Right forelimb (tissue), 1 donor: Measurements from ENCODE around the gene LRRC3C.

Experiments used
- DNase-seq: peaks from one replicate; pipeline ENCODE4 v3.0.0-alpha.2; 2018

LRRC3C gene

GRCh38 chr17:39981207-39981741, 53.7 kb downstream of the LRRC3C start:
- no peak for DNase-seq

DNA sequence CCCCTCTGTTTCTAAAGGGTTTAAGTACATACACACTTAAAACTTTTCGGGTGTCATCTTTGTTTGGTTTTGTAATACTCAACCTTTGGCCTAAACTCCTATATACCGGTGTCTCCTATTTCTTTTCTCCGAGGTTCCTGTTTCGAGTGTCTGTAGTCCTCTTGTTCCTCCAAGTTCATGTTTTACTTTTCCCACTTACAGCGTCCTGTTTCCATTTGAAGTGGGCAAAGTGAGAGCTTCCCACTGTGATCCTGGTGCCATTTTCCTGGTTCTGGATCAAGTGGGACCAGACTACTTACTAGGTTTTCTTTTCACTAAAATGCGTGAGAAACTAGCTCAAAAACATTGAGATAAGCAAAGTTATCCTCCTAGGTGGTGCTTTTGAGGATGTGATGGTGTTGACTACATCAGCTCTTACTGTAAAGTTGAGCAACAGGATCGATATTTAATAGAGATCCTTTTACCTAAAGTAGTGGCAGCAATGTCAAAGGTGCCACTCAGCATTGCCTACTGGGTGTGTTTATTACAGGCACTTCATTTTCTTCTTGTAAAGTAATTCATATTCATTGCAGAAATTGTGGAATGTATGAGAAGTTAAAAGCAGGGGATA, 54.3 kb downstream of the LRRC3C start:
- no peak for DNase-seq

- DNase-seq: no peak
Observed at GRCh38 chr17:39988206-39988810, 60.8 kb downstream of the LRRC3C start.

DNA sequence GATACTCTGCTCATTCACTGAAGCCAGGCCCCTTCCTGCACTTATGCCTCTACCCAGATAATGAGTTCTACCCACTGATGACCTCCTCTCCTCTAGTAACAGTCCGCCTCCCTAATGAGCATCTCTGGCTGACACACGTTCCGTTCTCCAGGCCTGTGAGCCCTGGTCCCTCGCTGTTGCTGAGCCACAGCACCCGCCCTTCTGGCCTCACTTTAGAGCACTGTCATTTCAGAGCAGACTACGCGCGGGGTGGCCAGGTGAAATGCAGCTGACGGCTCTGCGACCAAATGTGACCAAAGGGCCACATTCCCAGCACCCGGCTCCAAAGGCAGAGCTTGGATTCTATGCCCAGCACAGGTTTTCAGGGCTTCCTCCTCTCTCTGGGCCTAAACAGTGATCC, 66.9 kb downstream of the LRRC3C start:
- DNase-seq: no peak
